HCT116 (cell line): ENCODE results near the gene METTL22.

Source experiments
- POLR2AphosphoS5 ChIP-seq: IDR thresholded peaks from 2 replicates; pipeline ENCODE4 v1.6.1; 2011; ENCODE audit warnings: mild to moderate bottlenecking, low read depth, low read length, moderate library complexity
- TF ChIP-seq, protein P1 (sequence below): IDR thresholded peaks from 2 replicates; pipeline ENCODE4 v1.6.1; 2012
- TF ChIP-seq, protein P2 (sequence below), 3 experiments: fragments of 200-600 bp in 1 of 3; sonication (generic) in 1 of 3; IDR thresholded peaks in 2 of 3; conservative IDR thresholded peaks in 1 of 3; 2 replicates each; pipeline ENCODE4 v1.5.1; 2012 to 2017; ENCODE audit warnings: low read depth in 2 of 3, low read length in 2 of 3, antibody characterized with exemption in 1 of 3, borderline replicate concordance in 1 of 3, control low read depth in 1 of 3, mild to moderate bottlenecking in 1 of 3, mixed read lengths in 1 of 3, mixed run types in 1 of 3, moderate library complexity in 1 of 3; ENCODE audit not compliant: insufficient read depth in 1 of 3

DNA sequence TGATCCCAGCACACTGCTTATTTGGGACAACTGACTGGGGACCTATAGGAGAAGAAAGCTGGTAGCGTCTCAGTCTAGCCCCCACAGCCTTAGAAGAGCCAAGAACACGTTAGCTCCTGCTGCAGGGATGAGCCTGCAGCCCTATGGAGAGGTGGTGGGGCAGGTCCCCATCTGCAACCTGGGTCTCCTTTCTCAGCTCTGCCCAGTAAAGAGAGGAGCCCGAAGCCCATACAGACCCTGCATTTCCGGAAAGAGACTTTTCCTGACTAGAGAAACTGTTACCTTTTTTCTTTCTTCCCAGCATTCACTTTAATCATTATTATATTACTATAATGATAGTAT lies 788 bp downstream of the METTL22 start:
- TF ChIP-seq, protein P1, sequence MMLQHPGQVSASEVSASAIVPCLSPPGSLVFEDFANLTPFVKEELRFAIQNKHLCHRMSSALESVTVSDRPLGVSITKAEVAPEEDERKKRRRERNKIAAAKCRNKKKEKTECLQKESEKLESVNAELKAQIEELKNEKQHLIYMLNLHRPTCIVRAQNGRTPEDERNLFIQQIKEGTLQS = no peak
- TF ChIP-seq POLR2AphosphoS5 = no peak
- TF ChIP-seq, protein P2, sequence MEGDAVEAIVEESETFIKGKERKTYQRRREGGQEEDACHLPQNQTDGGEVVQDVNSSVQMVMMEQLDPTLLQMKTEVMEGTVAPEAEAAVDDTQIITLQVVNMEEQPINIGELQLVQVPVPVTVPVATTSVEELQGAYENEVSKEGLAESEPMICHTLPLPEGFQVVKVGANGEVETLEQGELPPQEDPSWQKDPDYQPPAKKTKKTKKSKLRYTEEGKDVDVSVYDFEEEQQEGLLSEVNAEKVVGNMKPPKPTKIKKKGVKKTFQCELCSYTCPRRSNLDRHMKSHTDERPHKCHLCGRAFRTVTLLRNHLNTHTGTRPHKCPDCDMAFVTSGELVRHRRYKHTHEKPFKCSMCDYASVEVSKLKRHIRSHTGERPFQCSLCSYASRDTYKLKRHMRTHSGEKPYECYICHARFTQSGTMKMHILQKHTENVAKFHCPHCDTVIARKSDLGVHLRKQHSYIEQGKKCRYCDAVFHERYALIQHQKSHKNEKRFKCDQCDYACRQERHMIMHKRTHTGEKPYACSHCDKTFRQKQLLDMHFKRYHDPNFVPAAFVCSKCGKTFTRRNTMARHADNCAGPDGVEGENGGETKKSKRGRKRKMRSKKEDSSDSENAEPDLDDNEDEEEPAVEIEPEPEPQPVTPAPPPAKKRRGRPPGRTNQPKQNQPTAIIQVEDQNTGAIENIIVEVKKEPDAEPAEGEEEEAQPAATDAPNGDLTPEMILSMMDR (IDR thresholded peaks at IDR 0.05 in 2 of 3, conservative IDR thresholded peaks at IDR 0.05 in 1 of 3; ENCODE audit: borderline replicate concordance in 1 of 3, insufficient read depth in 1 of 3, low read depth in 2 of 3, low read length in 2 of 3) = no peak
